ENCODE results near the gene PPP1R15B. TPM values are rescaled to one million over a fixed set of nuclear protein-coding genes. Genes with fewer than 3 reads are reported as not detected.

PPP1R15B gene
- total RNA-seq, 1 experiment from 2014 or later = 52.5 TPM

- no TSS peak for BruUV-seq (replicated peaks)
- DNase-seq (ENCODE audit: low spot score) = no peak
- no peaks in the 10 kb centered on the region for H3K9me3 ChIP-seq (ENCODE audit: low read depth, low read length, poor library complexity, severe bottlenecking)
- ChIA-PET POLR2A (ENCODE audit: low non-redundant PET) (no interaction called here), CTCF (no interaction called here)
- H3K4me1 ChIP-seq (ENCODE audit: insufficient read depth, low read length, poor library complexity, severe bottlenecking) = peaks cover 32% of the 10 kb centered on the region
- H3K36me3 ChIP-seq (ENCODE audit: insufficient read depth, low read length, poor library complexity, severe bottlenecking) = no peaks in the 10 kb centered on the region
- H3K4me3 ChIP-seq (ENCODE audit: low read depth, low read length, poor library complexity, severe bottlenecking) = no peak overlapping the region
- intact Hi-C loops (cut with micrococcal nuclease; ENCODE audit: unreplicated experiment) = no loop called here
- TF ChIP-seq EZH2 (IDR thresholded peaks at IDR 0.05; ENCODE audit: borderline replicate concordance, low read depth, low read length, poor library complexity, severe bottlenecking) = no peak
- no peak for TF ChIP-seq CTCF (conservative IDR thresholded peaks at IDR 0.05; ENCODE audit: low read depth, low read length)
- no peaks in the 10 kb centered on the region for H3K27me3 ChIP-seq (replicated peaks; ENCODE audit: insufficient read depth, low read depth, low read length, poor library complexity)
- no peak overlapping the region for H3K27ac ChIP-seq (ENCODE audit: low read depth, low read length, poor library complexity, severe bottlenecking)
These were observed 9.8 kb upstream of the PPP1R15B start for GRCh38 chr1:204421441-204421840.

- POLR2A ChIA-PET (ENCODE audit: low non-redundant PET) = no interaction called here
- intact Hi-C loops (cut with micrococcal nuclease; ENCODE audit: unreplicated experiment) = no loop called here
- no peak for DNase-seq (ENCODE audit: low spot score)
- Histone ChIP-seq H3K9me3 (ENCODE audit: low read depth, low read length, poor library complexity, severe bottlenecking) (no peaks in the 10 kb centered on the region), H3K36me3 (ENCODE audit: insufficient read depth, low read length, poor library complexity, severe bottlenecking) (no peaks in the 10 kb centered on the region), H3K4me1 (ENCODE audit: insufficient read depth, low read length, poor library complexity, severe bottlenecking) (peaks cover 32% of the 10 kb centered on the region), H3K27me3 (replicated peaks; ENCODE audit: insufficient read depth, low read depth, low read length, poor library complexity) (no peaks in the 10 kb centered on the region), H3K27ac (ENCODE audit: low read depth, low read length, poor library complexity, severe bottlenecking) (peak overlapping the region; percentile 46), H3K4me3 (ENCODE audit: low read depth, low read length, poor library complexity, severe bottlenecking) (no peak overlapping the region)
- CTCF ChIA-PET = no interaction called here
- no TSS peak for BruUV-seq (replicated peaks)
- TF ChIP-seq CTCF (conservative IDR thresholded peaks at IDR 0.05; ENCODE audit: low read depth, low read length) (no peak), EZH2 (IDR thresholded peaks at IDR 0.05; ENCODE audit: borderline replicate concordance, low read depth, low read length, poor library complexity, severe bottlenecking) (no peak)
These were observed 8.7 kb upstream of the PPP1R15B start for GRCh38 chr1:204420039-204421004.

- no peaks in the 10 kb centered on the region for H3K27me3 ChIP-seq (replicated peaks; ENCODE audit: insufficient read depth, low read depth, low read length, poor library complexity)
- CTCF ChIA-PET = no interaction called here
These were observed 7.4 kb upstream of the PPP1R15B start for GRCh38 chr1:204419064-204419403.

More at GRCh38 chr1:204419064-204419403, 7.4 kb upstream of the PPP1R15B start:
- POLR2A ChIA-PET (ENCODE audit: low non-redundant PET) = no interaction called here
- H3K36me3 ChIP-seq (ENCODE audit: insufficient read depth, low read length, poor library complexity, severe bottlenecking) = no peaks in the 10 kb centered on the region
- no peak for DNase-seq (ENCODE audit: low spot score)
- H3K4me3 ChIP-seq (ENCODE audit: low read depth, low read length, poor library complexity, severe bottlenecking) = no peak overlapping the region
- BruUV-seq (replicated peaks) = no TSS peak
- intact Hi-C loops (cut with micrococcal nuclease; ENCODE audit: unreplicated experiment) = no loop called here
- peaks cover 32% of the 10 kb centered on the region for H3K4me1 ChIP-seq (ENCODE audit: insufficient read depth, low read length, poor library complexity, severe bottlenecking)
- H3K9me3 ChIP-seq (ENCODE audit: low read depth, low read length, poor library complexity, severe bottlenecking) = no peaks in the 10 kb centered on the region
- H3K27ac ChIP-seq (ENCODE audit: low read depth, low read length, poor library complexity, severe bottlenecking) = no peak overlapping the region
- no peak for TF ChIP-seq EZH2 (IDR thresholded peaks at IDR 0.05; ENCODE audit: borderline replicate concordance, low read depth, low read length, poor library complexity, severe bottlenecking)
- no peak for TF ChIP-seq CTCF (conservative IDR thresholded peaks at IDR 0.05; ENCODE audit: low read depth, low read length)

Data from A673 (cell line).